KG1 (cell line): ENCODE measurements around the gene PPP3CA.

ENCODE experiments used
- DNase-seq: peaks from one replicate; lab custom pipeline; 2025; lab: John Stamatoyannopoulos, UW

Gene PPP3CA

DNA sequence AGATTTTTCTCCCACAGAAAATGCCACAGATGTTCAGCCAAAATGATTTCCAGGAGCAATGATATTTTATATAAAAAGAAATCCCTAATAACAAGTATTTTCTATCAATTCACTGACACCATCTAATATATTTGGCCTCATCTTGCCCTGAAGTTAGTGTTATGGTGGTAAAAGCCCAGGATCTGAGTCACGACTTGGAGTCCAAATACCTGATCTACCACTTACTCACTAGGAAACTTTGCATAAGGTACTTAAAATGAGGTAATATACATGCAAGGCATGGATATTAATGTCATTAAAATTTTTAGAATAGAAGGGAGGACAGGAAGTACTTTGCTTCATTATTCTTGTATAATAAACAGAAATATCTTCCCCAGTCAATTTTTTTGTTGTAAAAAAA, 16.3 kb downstream of the PPP3CA start:
- DNase-seq = no peak

DNA sequence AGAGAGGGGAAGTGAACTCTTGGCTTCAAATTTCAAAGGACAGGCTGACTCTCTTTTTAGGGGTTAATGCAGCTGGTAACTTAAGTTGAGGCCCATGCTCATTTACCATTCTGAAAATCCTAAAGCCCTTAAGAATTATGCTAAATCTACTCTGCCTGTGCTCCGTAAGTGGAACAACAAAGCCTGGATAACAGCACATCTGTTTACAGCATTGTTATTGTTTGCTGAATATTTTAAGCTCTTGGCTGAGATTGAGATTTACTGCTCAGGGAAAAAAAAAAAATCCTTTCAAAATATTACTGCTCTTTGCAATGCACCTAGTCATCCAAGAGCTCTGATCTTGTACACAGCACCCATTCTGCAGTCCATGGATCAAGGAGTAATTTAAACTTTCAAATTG, 17.7 kb downstream of the PPP3CA start:
- DNase-seq = no peak

- no peak for DNase-seq
Observed at GRCh38 chr4:101328063-101328602, 19.2 kb downstream of the PPP3CA start.

- no peak for DNase-seq
Observed at GRCh38 chr4:101326576-101326975, 20.8 kb downstream of the PPP3CA start.

DNA sequence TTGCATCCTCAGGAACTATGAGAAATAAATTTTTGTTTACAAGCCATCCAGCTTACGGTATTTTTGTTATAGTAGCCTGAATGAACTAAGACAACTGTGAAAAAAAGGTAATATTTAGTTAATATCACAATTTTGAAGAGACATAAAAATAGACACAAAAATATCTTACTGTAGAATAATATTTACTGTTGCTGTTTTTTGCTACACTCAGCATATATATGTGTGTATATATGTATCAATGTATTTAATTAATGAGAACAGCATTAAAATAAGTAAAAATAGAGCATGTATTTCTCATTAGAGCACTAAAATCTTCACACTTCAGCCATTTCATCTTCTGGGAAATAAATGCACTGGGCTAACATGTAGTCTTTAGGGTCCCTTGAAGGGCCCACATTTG, 24.6 kb downstream of the PPP3CA start:
- no peak for DNase-seq

DNA sequence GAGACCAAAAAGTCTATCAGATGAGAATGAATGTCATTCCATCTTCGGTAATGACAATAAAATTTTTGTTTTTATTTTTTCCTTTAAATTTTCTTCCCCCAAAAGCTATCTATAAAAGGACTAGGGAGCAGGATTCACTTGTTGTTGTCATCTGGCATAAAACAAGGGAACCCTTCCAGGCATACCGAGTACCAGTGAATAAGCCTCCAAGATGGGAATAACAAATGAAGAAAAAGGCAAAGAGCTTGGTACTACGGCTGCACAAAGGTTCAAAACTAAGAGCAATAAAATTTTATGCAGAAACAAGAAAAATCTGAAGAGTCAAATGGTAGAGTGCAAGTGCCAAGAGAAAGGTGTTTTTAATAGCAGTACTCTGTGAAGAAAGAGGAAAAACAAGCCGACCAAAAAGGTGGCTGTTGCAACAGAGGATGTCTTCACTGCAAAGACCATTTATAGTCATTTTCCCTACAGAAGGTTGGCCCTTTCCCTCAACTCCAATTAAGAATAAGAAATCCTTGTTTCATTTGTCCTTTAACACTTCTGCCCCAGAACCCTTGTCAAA, 25.8 kb downstream of the PPP3CA start:
- DNase-seq = no peak

DNA sequence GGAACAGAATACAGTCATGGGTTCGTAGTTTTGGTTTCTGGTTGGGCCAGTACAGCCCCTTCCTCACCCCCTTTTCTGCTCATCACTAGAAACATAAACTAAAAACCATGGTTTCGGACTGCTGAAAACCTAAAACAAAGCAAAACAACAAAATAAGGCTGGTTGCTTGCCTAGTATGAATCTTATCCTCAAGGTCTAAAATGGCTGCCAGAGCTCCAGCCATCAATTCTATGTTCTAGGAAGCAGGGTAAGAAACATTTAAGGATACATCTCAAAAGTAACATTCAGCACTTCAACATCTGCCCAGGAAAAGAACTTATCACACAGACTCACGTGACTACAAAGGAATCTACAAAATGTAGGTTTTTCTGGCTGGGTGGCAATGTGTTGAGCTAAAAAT, 31.5 kb downstream of the PPP3CA start:
- no peak for DNase-seq

GRCh38 chr4:101315041-101315440, 32.3 kb downstream of the PPP3CA start:
- no peak for DNase-seq

- no peak for DNase-seq
Observed at GRCh38 chr4:101309925-101310324, 37.4 kb downstream of the PPP3CA start.

- DNase-seq = no peak
Observed at GRCh38 chr4:101307899-101308298, 39.4 kb downstream of the PPP3CA start.

- no peak for DNase-seq
Observed at GRCh38 chr4:101306764-101307615, 40.3 kb downstream of the PPP3CA start.

DNA sequence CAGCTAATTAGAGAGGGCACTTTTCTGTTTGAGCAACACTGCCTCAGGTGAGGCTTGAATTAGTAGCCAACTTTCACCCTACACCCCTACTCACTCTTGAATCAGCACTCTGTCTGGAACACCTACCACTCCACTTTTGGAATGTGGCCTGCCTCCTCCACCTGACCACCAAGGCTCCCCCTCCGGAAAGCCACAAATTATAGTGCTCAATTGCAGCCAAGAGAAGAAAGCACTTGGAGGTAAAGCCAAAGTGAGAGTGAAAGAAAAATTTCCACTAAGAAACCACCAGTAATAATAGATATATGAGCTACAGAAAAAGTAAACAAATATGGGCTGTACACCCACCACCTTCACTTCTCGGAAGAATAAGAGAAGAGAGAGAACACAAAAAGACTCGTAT, 41.1 kb downstream of the PPP3CA start:
- DNase-seq = no peak

- no peak for DNase-seq
Observed at GRCh38 chr4:101304916-101305315, 42.4 kb downstream of the PPP3CA start.

GRCh38 chr4:101299899-101300540, 47.3 kb downstream of the PPP3CA start:
- DNase-seq = no peak

DNA sequence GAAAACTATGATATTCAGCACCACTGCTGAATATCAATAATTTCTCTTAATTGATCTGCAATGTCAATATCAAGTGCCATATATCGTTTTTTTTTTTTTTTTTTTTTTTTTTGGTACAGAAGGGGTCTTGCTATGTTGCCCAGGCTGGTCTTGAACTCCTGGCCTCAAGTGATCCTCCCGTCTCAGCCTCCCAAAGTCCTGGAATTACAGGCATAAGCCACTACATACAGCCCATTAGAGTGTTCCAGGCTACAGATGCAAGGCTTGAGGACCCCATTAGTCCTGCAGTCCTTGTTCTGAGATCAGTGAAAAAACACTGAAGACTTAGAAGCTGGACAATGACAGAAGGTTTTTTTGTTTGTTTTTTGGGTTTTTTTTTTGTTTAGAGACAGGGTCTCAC, 48.3 kb downstream of the PPP3CA start:
- no peak for DNase-seq

DNA sequence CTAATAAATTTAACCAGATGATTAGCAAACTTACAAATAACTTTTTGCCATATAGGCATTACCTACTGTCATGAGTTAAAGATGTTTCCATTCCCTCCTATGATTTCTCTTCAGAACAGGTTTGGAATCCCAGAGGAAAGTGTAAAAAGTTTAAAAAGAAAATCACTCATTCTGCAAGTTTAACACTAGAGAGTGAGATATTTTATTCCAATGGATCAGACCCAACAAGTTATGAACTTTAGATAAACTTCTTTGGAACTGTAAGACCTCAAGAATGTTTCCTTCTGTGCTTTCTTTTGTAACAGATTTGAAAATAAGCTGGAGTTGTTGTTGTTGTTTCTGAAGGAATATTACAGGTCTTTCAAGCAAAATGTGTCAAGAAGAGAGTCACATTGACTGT, 51.6 kb downstream of the PPP3CA start:
- no peak for DNase-seq

- peak; percentile 35 for DNase-seq
Observed at GRCh38 chr4:101294597-101294996, 52.7 kb downstream of the PPP3CA start.

DNA sequence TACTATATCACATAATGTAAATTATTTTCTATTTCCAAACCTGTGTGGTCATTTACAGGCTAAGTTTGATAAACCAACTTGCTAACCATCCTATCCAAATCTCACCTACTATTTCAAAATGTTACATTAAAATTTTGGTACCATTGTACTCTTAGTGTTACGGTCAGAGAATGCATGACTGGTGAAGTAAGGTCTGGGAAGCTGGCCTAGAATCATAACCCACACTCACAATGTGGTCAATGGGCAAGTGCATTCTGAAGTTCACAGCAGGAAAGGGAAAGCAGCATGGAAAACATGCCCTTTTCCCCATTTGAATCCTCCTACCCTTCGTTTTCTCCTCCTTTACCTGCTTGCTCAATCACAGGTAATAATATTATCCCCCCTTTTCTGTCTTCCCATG, 54.4 kb downstream of the PPP3CA start:
- no peak for DNase-seq

DNA sequence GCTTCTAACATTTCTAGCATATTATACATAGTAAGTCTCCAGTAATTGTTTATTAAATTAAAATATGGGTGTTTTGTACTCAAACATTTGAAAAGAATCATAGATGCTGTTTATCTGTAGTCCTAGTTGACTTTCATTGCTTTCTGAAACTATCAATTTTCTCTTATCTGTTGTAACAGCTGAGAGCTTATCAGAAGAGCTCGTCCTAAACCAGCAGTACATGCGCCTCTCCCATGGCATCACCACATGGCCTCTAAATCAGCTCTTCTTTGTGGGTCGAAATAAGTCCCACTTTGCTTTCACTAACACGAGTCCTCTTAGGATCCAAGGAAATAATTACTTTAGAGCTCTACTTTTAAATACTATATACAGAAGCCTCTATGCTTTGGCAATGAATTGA, 55.1 kb downstream of the PPP3CA start:
- DNase-seq = no peak

GRCh38 chr4:101291198-101291597, 56.1 kb downstream of the PPP3CA start:
- no peak for DNase-seq

DNA sequence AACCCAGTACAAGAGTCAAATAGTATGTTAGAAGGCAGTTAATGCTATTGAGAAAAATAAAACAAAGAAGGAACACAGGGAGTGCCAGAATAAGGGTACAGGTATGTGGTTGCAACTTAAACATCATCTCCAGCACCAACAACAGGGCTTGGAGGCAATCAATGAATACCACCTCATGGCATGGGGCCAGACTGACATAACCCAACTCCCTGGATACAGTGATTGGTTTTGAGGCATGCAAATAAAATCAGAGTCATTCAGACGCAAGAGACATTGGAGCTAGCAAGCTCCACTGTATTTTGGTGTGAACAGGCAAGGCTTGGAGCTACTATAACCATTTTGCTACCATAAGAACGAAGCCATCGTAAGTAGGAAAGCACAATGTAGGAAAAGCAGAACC, 56.7 kb downstream of the PPP3CA start:
- no peak for DNase-seq

- no peak for DNase-seq
Observed at GRCh38 chr4:101289306-101289705, 58.0 kb downstream of the PPP3CA start.
